GM18861 (cell line): ENCODE results near the gene ARFIP1.
"Not testable (repeated sequence)": the region's sequence is repeated elsewhere in the genome, so short reads cannot be mapped to it uniquely, and the experiment has no call there.

Experiments
- ATAC-seq: cut with Tn5 transposase; IDR thresholded peaks from one replicate; pipeline ENCODE4 v1.9.1; 2021; ENCODE audit not compliant: unreplicated experiment

The ARFIP1 gene, protein sequence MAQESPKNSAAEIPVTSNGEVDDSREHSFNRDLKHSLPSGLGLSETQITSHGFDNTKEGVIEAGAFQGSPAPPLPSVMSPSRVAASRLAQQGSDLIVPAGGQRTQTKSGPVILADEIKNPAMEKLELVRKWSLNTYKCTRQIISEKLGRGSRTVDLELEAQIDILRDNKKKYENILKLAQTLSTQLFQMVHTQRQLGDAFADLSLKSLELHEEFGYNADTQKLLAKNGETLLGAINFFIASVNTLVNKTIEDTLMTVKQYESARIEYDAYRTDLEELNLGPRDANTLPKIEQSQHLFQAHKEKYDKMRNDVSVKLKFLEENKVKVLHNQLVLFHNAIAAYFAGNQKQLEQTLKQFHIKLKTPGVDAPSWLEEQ

DNA sequence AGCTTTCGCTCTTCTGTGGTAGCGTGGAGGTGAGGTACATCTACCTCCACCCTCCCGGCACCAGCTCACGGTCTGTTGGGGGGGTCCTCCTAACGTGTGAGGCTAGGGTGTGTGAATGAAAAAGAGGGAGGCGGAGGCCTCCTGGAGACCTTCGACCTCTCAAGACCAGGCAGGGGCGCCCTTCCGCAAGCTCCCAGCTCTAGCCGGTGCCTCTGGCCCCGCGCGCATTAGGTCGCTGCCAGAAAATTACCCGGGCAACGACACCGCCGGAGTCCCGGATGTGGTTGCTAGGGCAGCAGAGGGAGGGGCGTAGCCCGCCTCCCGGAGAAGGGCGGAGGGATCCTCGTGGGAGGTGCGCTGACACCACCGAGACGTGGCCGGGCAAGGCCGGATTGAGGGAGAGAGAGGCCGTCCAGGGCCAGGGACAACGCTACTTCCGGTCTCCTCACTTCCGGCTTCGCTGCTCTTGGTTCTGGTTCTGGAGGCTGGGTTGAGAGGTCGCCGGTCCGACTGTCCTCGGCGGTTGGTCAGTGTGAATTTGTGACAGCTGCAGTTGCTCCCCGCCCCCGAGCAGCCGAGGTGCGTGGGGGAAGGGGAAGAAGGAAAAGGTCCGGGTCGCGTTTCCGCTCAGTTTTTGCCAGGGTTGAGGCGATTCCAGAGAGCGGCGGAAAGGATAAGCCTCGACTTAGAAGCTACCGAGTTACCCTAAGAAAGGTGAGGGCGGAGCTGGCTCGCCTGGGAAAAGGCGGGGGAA lies at the start of gene ARFIP1, which contains the start of gene TIGD4:
Gene ARFIP1, plus strand, starts transcription at position 442 of the 754 bp plus-strand sequence. CDS start 49,680 bp downstream, outside the sequence.
Gene TIGD4, minus strand, starts transcription at position 218 of the 754 bp plus-strand sequence. CDS start 8,726 bp downstream, outside the sequence.
- ATAC-seq: peak; percentile 87

DNA sequence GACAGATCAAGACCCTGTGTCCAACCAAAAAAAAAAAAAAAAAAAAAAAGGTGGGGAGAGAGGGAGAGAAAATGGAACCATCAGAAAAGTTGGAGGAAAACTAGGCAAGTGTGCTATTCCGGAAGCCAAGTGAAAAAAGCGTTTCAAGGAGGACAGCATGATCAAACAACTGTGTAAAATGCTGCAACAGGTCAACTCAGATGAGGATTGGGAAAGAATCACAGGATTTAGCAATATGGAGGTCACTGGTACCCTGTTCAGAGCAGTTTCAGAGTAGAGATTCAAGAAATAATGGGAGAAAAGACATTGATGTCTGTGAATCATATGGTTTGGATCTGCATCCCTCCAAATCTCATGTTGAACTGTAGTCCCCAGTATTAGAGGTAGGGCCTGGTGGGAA lies 47.8 kb upstream of the ARFIP1 start:
- no peak for ATAC-seq

DNA sequence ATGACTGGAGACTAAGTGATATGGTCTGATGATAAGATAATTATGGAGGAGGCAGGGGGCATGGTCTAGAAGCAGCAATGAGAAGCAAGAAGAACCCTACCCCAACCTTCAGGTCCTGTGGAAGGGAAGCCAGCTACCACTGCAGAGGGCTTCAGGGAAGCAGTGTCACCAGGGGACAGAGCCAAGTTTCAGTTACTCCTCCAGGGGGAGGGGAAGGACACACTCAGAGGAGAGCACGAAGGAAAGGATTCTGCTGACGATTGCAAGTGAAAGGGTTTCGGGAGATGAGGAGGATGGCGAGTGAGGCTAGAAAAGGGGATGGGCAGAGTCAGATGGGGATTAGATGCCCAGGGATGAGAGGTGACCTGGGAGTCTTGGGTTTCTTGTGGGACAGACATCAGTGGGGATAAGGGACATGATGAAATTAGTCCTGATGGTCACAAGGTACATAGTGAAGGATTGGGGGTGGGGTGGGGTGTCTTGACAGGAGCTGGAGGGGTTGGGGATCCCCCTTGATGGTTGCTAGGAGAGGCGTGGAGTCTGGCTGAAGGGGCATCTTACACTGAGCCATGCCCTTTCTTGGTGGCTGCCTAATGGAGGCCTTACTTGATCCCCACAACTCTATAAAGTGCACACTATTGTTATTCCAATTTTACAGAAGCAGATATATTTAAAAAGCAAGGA lies 45.6 kb upstream of the ARFIP1 start:
- ATAC-seq: no peak

DNA sequence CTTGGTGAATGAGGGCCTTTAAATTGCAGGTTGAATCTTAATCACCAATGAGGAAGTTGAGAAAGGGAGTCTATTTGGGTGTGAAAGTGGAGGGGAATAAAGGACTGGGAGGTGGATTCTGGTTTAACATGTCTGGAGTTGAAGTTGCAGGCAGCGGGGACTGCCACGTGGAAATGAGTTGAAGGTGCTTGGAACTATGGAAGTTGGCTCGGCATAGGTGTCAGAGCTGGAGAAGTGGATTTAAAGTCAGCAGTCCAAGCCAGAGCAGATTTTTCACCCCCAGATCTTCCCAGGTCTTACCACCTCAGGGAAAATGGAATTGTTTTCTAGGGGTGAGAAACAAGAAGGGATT lies 45.1 kb upstream of the ARFIP1 start:
- no peak for ATAC-seq

DNA sequence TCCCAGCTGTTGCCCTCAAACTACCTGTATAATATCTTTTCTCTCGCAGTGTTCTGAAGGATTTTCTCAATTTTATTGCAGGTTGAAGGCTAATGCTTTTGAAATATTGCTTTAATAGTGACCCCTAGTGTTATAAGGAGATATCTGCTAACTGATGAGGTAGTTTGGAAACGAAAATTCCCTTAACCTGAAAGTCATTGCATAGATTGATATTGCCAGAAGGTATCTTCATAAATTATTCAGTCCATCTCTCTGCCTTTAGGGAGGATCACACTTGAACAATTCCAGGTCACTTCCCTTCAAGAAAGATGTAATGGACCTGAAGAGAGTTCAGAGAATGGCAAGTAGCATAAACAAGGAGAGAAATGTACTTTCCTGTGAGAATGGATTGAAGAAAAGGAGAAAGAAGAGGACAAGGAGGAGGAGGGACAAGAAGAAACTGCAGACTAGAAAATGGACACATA lies 44.3 kb upstream of the ARFIP1 start:
- ATAC-seq: no peak

DNA sequence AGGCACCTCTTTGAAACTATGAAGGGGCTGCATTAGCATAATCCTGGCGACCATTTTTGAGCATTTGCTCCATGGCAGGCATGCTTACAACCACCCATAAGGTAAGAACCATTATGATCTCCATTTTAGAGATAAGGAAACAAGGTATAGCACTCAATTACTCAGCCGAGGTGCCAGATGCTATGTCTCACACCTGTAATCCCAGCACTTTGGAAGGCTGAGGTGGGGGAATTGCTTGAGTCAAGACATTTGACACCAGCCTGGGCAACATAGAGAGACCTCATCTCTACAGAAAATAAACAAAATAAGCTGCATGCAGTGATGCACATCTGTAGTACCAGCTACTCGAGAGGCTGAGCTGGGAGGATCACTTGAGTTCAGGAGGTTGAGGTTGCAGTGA lies 43.8 kb upstream of the ARFIP1 start:
- ATAC-seq: no peak

DNA sequence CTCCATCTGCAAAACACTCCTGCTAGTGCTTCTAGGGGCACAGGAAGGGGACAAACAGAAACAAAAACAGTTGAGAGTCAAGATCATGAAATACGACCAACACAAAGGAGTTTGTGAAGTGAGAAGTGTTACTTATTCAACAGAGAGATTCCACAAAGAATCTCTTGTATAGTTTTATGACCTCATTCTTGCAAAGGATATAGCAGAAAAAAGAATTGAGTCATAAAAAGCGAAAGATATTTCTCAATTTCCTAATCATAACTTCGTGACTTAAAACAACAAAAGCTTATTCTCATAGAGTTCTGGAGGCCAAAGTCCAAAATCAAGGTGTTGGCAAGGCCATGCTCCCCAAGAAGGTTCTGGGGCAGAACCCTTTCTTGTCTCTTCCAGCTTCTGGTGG lies 40.9 kb upstream of the ARFIP1 start:
- no peak for ATAC-seq

DNA sequence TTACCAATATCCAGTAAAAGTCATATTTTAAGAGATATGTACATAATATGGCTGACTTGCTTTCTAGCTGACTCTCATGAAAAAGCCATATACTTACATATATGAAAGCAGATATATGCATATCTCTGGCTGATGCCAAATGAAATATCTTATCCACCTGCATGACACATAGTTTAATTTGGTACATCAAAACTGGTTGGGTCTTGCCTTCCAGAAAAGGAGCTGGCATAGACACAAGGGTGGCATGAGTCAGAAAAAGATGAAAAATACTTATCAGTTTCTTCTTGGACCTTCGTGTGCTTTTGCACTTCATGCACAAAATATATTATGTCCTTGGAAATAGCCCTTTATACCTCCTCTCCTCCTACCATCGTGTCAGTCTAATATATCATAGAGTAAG lies 32.3 kb upstream of the ARFIP1 start:
- no peak for ATAC-seq

DNA sequence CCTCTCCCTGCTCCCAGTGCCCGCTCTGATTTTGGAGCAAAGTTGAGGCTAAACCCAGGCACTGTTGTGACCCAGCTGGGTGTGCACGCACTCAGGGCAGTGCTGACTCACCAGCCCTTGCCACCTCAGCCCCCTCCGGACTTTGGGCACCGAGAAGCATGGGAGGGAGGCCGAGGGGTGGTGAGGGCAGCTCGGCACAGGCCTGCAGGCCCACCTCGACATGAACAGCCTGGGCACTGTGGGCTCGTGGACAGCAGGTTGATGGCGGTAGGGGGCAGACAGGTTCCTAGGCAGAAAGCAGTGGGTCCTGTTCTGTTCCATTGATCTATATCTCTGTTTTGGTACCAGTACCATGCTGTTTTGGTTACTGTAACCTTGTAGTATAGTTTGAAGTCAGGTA lies 31.1 kb upstream of the ARFIP1 start:
- ATAC-seq: no peak

DNA sequence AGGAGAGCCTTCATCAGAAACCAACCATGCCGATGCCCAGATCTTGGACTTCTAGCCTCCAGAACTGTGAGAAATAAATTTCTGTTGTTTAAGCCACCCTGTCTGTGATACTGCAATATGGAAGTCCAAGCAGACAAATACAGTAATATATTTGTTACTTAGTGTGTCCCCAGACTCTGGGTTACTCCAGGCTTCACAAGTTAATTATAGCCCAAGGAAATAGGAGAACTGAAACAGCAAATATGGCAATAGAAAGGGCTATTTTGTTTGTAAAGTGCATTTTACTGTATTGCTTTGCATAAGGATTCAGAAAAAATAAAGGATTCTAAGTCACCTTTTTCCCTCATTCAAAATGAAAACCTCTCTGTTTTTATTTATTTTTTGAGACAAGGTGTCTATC lies 16.0 kb upstream of the ARFIP1 start:
- ATAC-seq: no peak

DNA sequence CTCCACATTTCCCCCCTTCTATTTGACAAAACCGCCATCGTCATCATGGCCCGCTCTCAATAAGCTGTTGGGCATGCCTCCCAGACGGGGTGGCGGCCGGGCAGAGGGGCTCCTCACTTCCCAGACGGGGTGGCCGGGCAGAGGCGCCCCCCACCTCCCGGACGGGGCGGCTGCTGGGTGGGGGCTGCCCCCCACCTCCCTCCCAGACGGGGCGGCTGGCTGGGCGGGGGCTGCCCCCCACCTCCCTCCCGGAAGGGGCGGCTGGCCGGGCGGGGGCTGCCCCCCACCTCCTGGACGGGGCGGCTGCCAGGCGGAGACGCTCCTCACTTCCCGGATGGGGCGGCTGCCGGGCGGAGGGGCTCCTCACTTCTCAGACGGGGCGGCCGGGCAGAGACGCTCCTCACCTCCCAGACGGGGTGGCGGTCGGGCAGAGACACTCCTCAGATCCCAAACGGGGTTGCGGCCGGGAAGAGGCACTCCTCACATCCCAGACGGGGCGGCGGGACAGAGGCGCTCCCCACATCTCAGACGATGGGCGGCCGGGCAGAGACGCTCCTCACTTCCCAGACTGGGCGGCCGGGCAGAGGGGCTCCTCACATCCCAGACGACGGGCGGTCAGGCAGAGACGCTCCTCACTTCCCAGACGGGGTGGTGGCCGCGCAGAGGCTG lies 14.6 kb upstream of the ARFIP1 start:
- ATAC-seq: not testable (repeated sequence)

DNA sequence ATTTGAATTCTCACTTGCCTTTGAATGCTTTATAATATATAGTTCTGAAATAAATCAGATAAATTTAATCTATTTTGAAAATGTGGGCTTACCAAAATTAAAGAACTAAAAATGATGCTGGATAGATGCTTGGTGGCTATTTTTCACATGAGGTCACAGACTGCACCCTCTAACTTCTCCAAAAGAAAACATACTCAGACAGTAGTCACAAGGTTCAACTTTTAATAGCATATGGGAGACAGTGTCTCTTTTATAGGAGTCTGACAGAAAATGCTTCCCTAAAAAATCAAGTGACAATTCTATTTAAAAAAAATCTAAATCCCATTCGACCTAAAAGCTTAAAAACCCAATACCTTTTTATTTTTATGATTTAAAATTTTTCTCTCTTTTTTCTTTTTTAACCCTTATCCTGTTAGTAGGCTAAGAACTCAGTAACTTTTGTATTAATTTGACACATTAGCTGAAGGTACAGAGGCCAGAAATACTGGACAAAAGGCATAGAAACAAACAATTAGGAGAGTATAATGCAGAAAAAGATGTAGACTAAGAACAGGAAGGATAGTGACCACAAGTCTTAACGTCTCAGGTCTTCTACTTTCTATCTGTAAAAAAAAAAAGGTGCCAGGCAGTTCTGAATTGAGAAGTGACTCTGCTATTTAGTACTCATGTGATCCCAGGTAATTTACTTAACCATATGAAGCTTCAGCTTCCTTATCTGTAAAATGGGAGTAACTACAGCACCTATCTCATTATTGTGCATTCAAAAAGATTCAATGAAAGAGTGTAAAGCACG lies 7.8 kb upstream of the ARFIP1 start:
- peak; percentile 90 for ATAC-seq

DNA sequence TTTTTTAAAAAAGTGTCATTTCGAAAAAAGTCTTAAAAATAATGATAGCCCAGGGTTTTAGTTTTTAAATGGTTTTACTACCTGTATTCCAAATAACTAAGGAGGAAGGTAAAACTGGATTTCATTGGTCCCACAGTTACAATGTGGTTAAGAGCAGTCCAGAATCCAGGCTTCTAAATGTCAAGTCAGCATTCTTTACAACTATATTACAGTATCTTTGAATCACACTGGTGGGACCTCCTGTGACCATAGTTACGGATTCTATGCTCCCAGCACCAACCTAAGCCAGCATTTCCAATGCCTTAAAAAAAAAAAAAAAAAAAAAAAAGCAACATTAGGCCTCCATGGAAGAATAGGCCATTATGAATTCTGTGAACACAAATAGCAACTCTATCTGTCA lies 6.4 kb upstream of the ARFIP1 start:
- no peak for ATAC-seq

DNA sequence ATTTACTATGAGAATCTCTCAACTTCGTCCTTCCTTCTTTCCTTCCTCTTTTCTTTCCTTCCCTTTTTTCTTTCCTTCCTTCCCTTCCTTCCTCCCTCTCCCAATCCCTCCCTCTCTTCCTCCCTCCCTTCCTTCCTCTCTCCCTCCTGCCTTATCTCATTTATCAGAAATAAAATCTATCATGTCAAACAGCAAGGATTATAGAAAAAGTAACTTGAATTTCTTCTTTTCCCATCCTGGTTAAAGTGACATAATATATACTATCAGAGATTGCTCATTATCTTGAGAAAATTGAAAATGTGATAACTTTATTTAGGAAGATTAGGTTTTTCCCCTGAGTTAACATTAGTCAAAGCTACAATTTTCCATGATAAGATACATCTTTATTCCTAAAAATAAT lies 5.8 kb upstream of the ARFIP1 start:
- no peak for ATAC-seq

DNA sequence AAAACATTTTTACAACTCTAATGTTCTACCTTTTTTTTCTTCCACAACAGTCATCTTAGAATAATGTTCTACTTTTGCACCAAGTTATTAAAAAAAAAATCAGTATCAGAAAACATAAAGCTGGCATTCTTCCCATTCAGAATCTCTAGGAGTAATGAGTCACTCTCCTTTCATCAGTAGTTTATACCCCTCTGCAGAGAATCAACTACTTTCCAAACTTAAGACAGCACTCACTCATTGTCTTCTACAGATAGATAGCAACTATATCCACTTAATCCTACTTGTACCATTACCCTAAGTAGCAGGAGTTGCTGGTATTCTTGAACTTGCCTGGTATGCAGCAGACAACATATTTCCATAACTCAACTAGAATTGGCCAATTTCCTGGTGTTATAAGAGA lies 3.4 kb upstream of the ARFIP1 start:
- ATAC-seq: no peak

DNA sequence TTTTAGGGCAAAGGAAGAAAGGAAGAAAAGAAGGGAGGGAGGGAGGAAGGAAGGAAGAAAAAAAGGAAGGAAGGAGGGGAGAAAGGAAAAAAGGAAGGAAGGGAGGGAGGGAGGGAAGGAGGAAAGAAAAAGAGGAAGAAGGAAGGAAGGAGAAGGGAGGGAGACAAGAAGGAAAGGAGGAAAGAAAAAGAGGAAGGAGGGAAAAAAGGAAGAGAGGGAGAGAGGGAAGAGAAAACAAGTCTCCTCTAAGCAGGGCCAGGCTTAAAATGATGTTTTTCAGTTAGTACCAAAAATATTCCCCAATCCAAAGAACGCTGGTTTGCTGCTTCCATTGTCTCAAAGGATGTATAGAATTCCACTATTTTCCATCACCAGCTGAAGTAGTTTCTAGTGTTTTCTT lies 2.3 kb upstream of the ARFIP1 start:
- ATAC-seq: no peak

DNA sequence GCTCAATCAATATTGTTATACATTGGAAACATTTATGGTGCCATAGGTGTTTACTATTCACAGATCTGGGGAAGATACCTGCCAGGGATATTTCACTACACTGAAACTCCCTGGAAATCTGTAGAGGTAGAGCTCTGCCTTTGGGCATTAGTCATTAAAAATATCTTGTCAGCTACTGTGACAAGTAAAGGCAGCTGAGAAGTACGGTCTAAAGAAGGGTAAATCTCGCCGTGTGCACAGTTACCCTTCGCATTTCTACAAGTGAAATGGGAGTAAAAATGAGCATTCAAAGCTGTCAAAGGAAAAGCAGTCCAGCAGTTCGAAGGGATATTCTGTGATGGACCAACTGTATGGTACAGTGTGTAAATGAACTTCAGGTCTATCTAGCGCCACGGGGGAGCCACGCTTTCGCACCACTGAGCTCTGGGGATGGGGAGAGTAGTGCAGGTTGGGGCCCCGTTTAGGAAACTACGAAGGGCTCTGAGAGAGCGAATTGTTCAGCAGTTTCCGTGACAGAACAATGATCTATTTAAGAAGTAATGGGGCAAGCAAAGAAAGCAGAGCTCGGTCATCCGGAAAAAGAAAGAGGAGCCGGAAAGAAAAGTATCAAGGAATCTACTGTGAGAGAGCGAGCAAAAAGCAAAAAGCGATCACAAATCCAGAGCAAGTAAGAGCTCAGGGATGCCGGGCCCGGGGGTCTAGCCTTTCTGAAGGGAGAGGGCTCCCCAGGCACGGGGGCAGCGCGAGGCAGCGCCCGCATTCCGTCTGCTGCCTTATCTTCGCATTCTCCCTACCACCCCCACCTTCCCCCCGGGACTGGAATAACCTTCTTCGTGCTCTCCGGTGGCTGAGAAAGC lies 870 bp upstream of the ARFIP1 start:
- ATAC-seq: no peak

DNA sequence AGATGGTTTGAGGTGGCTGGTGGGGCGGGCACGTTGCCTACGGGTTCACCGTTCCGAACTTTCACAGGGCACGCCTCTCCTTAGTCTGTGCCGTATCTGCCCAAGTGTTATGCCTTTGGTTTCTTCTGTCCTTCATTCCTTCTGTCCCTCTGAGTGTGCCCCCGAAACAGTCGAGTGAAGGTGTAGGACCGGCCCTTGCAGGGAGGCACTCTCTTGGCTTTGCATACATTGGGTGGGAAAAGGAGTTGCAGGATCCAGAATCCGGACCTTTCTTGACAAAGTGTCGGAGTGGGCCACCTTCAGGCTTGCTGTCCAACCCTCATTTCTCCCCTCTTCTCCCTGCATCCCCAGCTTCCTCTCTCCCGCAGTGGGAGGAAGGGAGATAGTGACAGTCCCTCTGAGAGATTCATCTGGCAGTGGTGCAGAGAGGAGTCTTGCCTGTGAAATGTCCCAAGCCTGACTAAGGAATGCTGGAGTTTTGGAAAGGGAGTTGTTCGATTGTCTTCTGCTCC lies 569 bp downstream of the ARFIP1 start:
- ATAC-seq: no peak
